DND-41 (cell line): ENCODE data around the gene NFKB2.

Experiments used
- ATAC-seq: fragments of 200-7000 bp; cut with Tn5 transposase; 3 replicates; pipeline ENCODE4 v1.9.1; 2021; ENCODE audit warnings: low read depth; ENCODE audit not compliant: insufficient read depth
- DNase-seq: peaks from one replicate; pipeline ENCODE4 v3.0.0-alpha.2; 2020
- H2AFZ ChIP-seq: 2 replicates; pipeline ENCODE4 v1.6.0; 2012; ENCODE audit warnings: low read depth, low read length
- H3K27ac ChIP-seq: 2 replicates; pipeline ENCODE4 v1.5.1; 2012; ENCODE audit warnings: low read length, inconsistent platforms
- H3K27me3 ChIP-seq: fragments of 200-600 bp; sonication (generic); 2 replicates; pipeline ENCODE4 v1.6.0; 2012; ENCODE audit warnings: low read length, mild to moderate bottlenecking, inconsistent platforms; ENCODE audit not compliant: insufficient read depth, poor library complexity
- H3K36me3 ChIP-seq: 2 replicates; pipeline ENCODE4 v1.5.1; 2012; ENCODE audit warnings: low read length, inconsistent platforms; ENCODE audit not compliant: insufficient read depth
- H3K4me1 ChIP-seq: 2 replicates; pipeline ENCODE4 v1.5.1; 2012; ENCODE audit warnings: mild to moderate bottlenecking, low read length; ENCODE audit not compliant: insufficient read depth
- H3K4me2 ChIP-seq: 2 replicates; pipeline ENCODE4 v1.6.0; 2012; ENCODE audit warnings: mild to moderate bottlenecking, moderate library complexity, low read length, inconsistent platforms; ENCODE audit not compliant: insufficient read depth
- H3K4me3 ChIP-seq, 2 experiments: fragments of 200-600 bp in 1 of 2; shearing (Covaris generic) in 1 of 2; 2 replicates each; pipeline ENCODE4 v1.5.1; 2012 to 2016; ENCODE audit warnings: inconsistent platforms in 2 of 2, low read length in 2 of 2, mild to moderate bottlenecking in 2 of 2, low read depth in 1 of 2, moderate library complexity in 1 of 2
- H3K79me2 ChIP-seq: 2 replicates; pipeline ENCODE4 v1.6.0; 2012; ENCODE audit warnings: low read length, inconsistent platforms; ENCODE audit not compliant: insufficient read depth
- H3K9ac ChIP-seq: 2 replicates; pipeline ENCODE4 v1.6.0; 2012; ENCODE audit warnings: low read depth, mild to moderate bottlenecking, inconsistent platforms, low read length, moderate library complexity
- H3K9me3 ChIP-seq: 2 replicates; pipeline ENCODE4 v1.5.1; 2012; ENCODE audit warnings: low read length, moderate library complexity, mild to moderate bottlenecking, inconsistent platforms; ENCODE audit not compliant: insufficient read depth, severe bottlenecking
- H4K20me1 ChIP-seq: 2 replicates; pipeline ENCODE4 v1.6.0; 2012; ENCODE audit warnings: low read length; ENCODE audit not compliant: insufficient read depth
- EZH2 ChIP-seq: IDR thresholded peaks from 3 replicates; pipeline ENCODE4 v1.6.1; 2012; ENCODE audit warnings: borderline replicate concordance, low read depth, mild to moderate bottlenecking, moderate library complexity, low read length, inconsistent platforms; ENCODE audit not compliant: severe bottlenecking
- TF ChIP-seq, protein P1 (sequence below): IDR thresholded peaks from 2 replicates; pipeline ENCODE4 v1.5.1; 2012; ENCODE audit warnings: borderline replicate concordance, low read length, moderate library complexity, mild to moderate bottlenecking; ENCODE audit not compliant: poor library complexity, severe bottlenecking; ENCODE audit errors: extremely low read depth

The NFKB2 gene

DNA sequence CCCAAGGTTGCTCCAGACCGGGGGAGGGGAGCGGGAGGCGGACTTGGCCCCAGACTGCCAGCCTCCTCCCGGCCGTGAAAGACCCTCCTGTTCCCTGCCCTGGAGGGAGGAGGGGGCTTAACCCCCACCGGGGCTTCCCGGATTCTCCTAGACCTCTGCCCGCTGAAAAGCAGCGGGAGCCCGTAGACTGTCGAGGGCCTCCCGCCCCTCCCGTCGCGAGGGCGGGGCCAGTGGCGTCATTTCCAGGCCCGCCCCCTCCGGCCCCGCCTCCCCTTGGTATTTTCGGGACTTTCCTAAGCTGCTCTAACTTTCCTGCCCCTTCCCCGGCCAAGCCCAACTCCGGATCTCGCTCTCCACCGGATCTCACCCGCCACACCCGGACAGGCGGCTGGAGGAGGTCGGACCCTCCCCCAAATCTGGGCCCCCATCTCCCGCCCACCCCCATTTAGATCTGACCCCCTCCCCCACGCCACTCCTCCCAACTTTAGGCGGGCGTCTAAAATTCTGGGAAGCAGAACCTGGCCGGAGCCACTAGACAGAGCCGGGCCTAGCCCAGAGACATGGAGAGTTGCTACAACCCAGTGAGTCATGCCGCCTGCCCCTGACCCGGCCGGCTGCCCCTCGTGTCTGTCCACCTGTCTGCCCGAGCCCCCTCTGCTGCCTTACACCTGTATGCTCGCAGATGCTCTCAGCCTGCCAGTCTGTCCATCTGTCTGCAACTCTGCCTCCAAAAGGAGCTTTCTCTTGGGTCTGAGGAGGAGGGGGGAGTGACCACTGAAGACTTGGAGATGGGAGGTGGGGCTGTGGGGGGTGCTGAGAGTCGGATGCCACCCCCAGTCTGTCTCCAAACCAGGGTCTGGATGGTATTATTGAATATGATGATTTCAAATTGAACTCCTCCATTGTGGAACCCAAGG lies at the start of gene NFKB2:
Gene NFKB2, plus strand, starts transcription at position 306 of the 917 bp plus-strand sequence. Its CDS starts 255 bp downstream, at position 561.
- Histone ChIP-seq H3K27me3 (no peaks in the 10 kb centered on the region), H3K79me2 (0 out of 2 replicates have a peak, but pooled peaks cover 2% of the 10 kb centered on the region), H4K20me1 (0 out of 2 replicates have a peak, but pooled peaks cover 8% of the 10 kb centered on the region), H3K9ac (peak within 1 kb of the TSS; percentile 48), H3K4me3 (peak within 1 kb of the TSS; percentile 49 to 64; a peak in 3 of 4 replicates), H3K9me3 (no peaks in the 10 kb centered on the region), H2AFZ (peak within 1 kb of the TSS; percentile 86), H3K4me2 (peak within 1 kb of the TSS; percentile 89), H3K36me3 (no peaks in the 10 kb centered on the region), H3K27ac (peak within 1 kb of the TSS; percentile 56; the same call in 1 of the 2 replicates), H3K4me1 (peaks cover 60% of the 10 kb centered on the region)
- peak; percentile 85 for DNase-seq
- TF ChIP-seq EZH2, result no peak
- TF ChIP-seq, protein P1, sequence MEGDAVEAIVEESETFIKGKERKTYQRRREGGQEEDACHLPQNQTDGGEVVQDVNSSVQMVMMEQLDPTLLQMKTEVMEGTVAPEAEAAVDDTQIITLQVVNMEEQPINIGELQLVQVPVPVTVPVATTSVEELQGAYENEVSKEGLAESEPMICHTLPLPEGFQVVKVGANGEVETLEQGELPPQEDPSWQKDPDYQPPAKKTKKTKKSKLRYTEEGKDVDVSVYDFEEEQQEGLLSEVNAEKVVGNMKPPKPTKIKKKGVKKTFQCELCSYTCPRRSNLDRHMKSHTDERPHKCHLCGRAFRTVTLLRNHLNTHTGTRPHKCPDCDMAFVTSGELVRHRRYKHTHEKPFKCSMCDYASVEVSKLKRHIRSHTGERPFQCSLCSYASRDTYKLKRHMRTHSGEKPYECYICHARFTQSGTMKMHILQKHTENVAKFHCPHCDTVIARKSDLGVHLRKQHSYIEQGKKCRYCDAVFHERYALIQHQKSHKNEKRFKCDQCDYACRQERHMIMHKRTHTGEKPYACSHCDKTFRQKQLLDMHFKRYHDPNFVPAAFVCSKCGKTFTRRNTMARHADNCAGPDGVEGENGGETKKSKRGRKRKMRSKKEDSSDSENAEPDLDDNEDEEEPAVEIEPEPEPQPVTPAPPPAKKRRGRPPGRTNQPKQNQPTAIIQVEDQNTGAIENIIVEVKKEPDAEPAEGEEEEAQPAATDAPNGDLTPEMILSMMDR, result no peak
- peak; percentile 45 for ATAC-seq

DNA sequence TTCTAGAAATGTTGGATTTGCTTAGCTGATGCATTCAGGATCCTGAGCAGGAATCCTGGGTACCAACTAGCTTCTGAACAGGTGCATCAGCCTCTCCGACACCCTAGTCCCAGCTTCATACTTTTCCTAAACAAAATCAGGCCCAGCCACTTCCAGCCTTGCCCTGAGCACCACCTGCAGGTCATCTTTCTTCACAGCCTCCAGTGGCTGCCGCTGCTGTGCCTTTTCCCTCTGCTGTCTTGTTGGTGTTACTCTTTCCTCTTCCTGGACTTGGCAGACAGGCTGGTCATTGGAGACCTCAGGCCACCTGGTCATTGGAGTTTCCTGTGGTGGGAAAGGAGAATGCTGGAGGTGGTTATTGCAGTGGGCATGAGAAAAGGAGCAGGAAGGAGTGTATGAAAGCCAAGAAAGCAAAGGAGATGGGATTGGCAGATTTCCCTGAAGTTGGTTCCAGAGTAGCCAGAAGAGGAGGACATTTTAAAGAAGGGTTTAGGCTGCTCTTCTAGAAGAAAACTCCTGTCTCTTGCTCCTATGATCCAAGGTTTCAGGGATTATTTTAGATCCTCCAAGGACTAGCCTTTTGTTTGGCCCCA lies 48.2 kb upstream of the NFKB2 start:
- Histone ChIP-seq H3K36me3 (peaks cover 57% of the 10 kb centered on the region), H3K4me3 (no peak overlapping the region), H3K4me2 (no peak overlapping the region), H2AFZ (no peak overlapping the region), H3K9me3 (no peaks in the 10 kb centered on the region), H3K27ac (no peak overlapping the region), H4K20me1 (peaks cover 13% of the 10 kb centered on the region), H3K4me1 (no peaks in the 10 kb centered on the region), H3K79me2 (peaks cover 4% of the 10 kb centered on the region; the same call in 1 of the 2 replicates), H3K9ac (no peak overlapping the region), H3K27me3 (no peaks in the 10 kb centered on the region)
- no peak for ATAC-seq
- no peak for TF ChIP-seq EZH2
- TF ChIP-seq, protein P1, result peak; percentile 53
- no peak for DNase-seq

DNA sequence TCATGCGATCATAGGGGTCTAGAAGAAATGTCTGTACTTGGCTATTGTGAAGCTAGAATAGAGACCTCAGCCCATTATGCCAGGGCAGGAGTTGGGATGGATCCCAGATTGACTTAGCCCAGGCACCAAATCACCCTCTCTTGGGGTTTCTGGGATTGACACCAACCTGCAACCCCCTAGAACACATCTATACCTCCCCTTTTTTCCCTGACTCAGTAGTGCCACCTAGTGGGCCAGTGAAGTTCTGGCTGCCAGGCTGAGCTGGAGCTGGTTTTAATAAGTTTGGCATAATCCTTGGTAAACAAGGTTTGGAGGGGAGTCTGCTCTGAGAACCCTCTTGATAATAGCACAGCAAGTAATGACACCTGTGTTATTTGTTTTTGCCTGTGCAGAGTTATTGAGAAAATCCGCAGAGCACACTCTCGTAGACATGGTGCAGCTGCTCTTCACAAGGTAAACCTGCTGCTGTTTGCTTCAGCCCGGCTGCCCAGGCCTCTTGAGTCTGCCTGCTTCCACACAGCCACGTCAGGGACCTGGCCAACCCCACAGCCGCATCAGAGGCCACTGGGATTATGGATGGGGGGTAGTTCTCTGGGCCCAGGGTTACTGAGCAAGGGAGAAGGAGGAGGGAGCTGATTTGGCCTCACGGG lies 43.3 kb upstream of the NFKB2 start:
- TF ChIP-seq, protein P1, result peak; percentile 95
- no peak for TF ChIP-seq EZH2
- H3K9me3 ChIP-seq, result no peaks in the 10 kb centered on the region
- H4K20me1 ChIP-seq, result peaks cover 17% of the 10 kb centered on the region
- no peaks in the 10 kb centered on the region for H3K79me2 ChIP-seq
- H3K27ac ChIP-seq, result no peak overlapping the region
- ATAC-seq (peak; percentile 89), DNase-seq (peak; percentile 72)
- H3K36me3 ChIP-seq, result peaks cover 73% of the 10 kb centered on the region
- no peaks in the 10 kb centered on the region for H3K4me1 ChIP-seq
- H2AFZ ChIP-seq, result no peak overlapping the region
- H3K4me2 ChIP-seq, result no peak overlapping the region
- no peak overlapping the region for H3K4me3 ChIP-seq
- H3K9ac ChIP-seq, result no peak overlapping the region
- no peaks in the 10 kb centered on the region for H3K27me3 ChIP-seq
